Measurements from ENCODE around the gene PROZ. TPM values are rescaled to one million over a fixed set of nuclear protein-coding genes. Genes with fewer than 3 reads are reported as not detected.

PROZ gene
- polyA plus RNA-seq, 3 donors = 2.9 to 4.8 (median 3.5) TPM

DNA sequence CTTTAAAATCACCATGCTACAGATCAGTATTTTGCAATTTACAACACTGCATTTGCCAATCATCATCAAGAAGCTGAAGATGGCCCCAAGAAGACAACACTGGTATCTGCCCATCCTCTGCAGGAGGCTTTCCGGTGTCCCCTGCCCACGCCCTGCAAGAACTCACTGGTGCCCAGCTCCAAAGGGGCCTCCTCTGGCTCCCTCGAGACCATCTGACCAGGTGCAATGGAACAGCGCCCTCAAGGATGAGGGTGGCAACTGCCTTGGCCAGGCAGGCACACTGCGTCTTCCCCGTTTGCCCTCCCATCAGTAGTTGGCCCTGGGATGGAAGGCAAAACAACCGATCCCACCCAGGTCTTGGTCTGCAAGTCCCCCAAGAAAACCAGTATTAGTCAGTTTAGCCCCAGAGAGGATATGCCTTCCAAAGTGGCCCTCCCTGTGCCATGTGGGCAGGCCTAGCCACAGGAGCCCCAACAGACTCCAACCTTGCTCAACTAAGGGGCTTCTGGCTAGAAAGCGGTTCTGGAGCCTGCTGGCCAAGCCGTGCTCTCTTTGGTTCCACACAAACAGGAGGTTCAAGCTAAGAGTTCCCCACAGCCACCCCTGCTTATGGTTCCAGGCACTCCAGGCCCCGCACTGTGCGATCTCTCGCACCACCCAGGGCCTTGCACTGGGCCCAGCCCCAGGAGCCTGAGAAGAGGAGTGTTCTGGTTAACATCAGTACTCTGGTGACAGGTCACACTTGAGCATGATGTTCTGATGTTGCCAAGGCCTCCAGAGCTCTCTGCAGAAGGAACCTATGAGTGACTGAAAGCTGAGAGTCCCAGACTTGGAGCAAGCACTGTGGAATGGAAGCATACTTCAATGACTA lies 45.3 kb downstream of the PROZ start:
- DNase-seq = no peak

DNA sequence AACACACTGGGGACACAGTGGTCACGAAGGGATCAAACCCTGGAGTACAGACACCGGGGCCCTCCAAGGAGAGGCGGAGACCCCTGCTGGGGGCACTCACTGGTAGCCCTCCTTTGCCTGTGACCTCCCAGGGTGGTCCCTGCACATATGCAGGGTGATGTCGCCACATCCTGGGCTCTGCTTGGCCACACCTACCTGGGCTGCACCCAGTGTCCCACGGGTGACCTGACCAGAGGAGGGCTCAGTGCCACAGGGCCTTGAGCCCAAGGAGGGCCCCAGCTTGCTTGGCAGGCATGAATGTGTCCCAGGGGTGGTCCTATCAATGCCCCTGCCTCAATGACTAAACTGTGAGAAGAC lies 45.9 kb downstream of the PROZ start:
- DNase-seq = no peak

DNA sequence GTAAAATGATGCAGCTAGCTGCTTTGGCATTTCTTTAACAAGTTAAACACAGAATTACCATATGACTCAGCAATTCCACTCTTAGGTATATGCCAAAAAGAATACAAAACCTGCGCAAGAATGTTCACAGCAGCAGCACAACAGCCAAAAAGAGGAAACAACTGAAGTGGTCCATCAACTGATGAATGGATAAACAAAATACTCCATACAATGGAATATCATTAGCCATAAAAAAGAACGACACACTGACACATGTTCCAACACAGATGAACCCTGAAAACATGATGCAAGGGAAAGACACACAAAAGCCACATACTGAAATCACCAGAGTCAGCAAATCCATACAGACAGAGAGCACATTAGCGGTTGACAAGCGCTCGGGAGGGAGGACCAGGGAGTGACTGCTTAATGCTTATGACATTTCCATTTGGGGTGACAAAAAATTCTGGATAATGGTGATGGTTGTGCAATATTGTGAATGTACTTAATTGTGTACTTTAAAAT lies 47.0 kb downstream of the PROZ start:
- no peak for DNase-seq

DNA sequence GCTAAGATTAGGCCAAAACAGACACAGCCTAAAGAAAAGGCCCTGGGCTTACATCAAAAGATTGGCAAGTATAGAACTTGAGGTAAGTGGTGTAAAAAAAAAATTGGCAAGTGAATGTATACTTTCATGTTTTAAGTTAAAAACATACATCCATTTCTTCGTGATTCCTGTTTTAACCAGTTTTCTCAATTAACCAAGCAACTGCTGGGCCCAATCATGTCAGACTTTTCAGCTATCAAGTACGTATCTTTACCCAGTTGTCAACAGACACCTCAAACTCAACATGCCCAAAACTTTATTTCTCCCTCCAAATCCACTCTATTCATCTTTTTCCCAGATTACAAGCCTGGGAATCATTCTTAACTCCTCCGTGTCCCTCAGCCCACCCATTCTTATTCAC lies 49.0 kb downstream of the PROZ start:
- DNase-seq = no peak

DNA sequence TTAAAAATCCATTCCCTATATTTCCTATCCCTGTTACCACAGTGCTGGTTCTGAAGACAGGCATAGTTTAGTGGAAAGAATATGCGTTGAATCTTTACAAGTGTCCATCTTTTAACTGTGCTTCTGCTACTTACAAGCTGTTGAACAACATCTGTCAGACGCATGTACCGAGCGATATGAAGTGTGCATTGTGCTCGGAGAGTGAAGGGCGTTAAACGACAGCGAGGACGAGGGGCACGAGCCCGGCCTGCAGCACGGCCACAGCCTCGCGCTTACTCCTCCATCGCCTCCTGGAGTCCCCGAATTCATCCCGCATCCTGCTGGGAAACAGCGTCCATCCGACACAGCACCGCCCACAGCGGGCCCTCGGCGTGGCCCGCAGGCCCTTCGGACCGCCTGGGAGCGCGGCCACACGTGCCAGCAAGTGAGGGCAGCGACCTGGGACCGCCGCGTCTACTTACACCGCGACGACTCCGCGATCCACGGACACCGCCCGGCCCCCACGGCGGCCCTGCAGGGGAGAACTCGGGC lies 49.5 kb downstream of the PROZ start:
- DNase-seq = peak; percentile 28

DNA sequence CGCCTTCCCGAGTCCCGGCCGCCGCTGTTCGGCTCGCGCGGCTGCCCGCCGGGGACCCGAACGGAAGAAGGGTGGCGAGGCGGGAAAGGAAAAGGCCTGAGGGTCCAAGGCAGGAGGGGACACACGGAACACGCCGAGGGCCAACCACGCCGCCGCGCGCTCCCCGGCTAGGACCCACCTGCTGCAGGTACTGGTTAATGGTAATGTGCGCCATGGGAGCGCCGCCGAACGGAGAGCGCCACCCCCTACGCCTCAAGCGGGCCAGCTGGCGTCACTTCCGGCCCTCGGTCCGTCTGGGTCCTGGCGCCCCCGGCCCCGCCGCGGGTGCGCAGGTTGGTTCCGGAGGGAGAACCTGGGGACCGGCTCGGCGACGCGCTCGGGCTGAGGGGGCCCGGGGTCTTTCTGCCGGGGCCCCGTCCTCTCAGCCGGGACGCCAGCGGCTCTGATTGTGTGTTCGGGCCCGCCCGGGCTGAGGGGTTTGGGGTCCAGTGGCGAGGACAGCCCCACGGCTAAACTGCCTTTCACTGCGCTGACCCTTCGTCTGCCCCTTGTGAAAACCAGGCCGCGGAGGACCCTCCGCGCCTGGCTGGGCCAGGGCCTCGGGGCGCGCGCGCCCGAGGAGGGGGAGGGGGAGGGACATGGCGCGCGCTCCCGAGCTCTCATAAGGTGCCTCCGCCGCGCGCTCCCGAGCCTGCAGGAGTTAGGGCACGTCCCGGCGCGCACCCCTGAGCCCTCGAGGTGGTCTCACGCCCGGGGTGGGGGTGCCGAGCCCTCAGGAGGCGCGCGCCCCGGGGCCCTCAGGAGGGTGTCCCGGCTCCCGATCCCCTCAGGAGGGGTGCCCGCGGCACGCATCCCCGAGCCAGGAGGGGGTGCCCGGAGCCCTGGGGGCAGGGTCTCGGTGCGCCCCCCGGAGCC lies 50.2 kb downstream of the PROZ start, which contains the start of gene PCID2:
Gene PCID2, minus strand, starts transcription at position 249 of the 915 bp plus-strand sequence. Its CDS starts 35 bp downstream, at position 214.
- peak; percentile 91 for DNase-seq

DNA sequence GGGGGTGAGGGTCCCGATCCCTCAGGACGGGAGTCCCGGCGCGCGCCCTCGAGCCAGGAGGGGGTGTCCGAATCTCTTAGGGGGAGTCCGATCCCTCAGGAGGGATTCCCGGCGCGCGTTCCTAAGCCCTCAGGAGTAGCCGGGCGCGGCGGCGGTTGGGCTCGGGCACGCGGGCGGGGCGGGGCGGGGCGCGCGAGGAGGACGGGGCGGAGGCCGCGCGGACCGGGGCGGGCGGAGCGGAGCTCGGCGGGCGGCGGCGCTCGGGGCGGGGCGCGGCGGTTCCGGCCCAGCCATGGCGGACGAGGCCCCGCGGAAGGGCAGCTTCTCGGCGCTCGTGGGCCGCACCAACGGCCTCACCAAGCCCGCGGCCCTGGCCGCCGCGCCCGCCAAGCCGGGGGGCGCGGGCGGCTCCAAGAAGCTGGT lies 50.9 kb downstream of the PROZ start, which contains the start of gene CUL4A:
Gene CUL4A, plus strand, starts transcription at position 278 of the 423 bp plus-strand sequence. Its CDS starts 15 bp downstream, at position 293.
- peak; percentile 79 for DNase-seq

DNA sequence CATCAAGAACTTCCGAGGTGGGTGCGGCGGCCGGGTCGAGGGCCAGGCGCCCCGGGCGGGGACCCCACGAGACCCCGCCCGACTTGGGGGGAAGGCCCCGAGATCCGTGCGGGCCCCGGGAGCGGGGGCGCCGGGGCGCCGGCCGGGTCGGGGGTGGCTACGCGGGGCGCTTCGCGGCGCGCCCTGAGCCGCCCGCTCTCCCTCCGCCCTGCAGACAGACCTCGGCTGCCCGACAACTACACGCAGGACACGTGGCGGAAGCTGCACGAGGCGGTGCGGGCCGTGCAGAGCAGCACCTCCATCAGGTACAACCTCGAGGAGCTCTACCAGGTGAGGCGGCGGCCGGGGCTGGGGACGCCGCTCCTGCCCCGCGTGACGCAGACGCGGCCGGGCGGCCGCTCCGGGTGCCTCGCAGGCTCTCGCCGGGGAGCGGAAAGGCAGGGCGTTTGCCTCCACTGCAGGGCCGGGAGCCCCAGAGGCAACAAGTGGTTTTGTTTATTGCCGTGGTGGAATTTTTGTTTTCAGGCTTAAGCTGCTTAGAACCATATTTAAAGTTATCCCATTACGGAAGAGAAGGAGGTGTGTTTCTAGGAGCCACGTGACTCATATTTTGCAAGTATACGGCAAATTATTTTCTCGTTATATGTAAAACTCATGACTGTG lies 51.4 kb downstream of the PROZ start:
- DNase-seq = peak; percentile 38

DNA sequence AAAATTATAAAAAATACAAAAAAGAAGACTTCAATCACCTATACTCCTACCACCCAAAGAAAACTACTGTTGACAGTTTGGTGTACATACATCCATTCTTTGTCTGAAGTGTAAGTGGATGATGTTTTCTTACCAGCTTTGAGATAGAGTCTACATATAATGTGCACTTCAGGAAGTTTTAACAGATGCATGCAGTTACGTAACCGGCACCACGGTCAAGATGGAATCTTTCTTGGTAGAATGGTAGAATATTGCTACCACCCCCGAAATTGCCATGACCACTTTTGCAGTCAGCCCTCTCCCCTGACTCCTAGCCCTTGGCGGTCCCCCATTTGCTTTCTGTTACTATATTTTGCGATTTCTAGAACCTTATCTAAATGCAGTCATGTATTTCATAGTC lies 52.4 kb downstream of the PROZ start:
- DNase-seq = no peak

DNA sequence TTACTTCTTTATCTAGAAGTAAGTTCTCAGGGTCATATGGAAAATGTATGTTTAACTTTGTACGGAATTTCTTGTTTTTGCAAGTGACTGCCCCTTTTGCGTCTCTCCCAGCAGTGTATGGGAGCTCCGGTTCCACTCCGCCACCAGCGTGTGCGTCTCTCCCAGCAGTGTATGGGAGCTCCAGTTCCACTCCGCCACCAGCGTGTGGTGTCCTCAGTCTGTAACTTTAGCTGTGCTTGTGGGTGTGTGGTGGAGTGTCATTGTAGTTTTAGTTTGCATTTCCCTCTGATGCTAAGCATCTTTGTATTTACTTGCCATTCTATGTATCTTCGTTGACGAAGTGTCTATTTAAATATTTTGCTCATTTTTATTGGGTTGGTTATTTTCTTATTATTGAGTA lies 53.3 kb downstream of the PROZ start:
- DNase-seq = no peak

DNA sequence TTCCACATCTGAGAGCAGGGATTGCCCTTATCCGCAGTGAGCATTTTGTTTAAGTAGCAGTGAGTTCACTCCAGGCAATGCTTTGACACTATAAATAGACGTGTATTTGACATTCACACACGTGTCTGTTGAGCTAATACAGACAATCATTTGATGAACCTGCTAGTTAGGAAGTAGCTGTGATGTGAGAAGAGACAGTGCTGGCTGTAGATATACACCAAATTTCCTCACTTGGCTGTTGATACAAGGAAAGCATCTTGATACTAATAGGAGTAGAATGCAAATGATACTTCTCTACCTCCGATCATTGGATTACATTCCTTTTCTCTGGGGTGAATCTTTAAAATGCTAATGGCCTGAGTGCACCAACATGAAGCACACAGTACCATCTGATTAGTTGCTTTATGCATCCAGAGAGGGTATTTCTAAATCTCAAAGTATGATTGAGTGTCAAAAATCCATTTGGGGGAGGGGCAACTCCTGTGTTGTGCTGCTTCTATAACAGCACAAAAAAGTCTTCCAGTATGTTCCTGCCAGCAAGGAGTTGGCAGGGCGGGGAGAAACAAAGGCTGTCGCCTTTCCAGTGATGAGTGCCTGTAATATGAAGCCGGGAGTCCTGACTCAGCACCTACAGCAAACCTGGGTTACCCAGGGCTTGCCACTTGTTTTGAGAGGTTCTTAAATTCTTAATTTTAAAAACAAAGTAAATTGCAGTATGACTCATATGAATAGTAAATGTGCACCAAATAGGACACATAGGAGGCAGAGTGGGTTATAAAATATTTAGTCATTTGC lies 58.0 kb downstream of the PROZ start:
- no peak for DNase-seq

DNA sequence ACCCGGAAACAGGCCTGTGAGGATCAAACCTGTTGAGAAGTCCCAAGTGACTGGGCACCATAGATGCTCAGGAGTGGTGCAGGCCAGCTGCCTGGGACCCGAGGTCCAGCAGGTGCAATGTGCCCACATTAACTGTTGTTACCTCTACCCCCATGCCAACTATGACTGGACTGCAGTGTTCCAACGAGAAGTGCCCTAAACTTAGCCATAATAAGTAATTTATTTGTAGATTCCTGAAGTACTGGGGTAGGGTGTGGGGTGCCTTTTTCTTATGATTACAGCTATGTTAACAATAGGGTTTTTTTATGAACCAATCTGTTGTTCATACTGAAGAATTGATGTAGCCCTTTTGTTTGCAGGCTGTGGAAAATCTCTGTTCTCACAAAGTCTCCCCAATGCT lies 60.1 kb downstream of the PROZ start:
- no peak for DNase-seq

DNA sequence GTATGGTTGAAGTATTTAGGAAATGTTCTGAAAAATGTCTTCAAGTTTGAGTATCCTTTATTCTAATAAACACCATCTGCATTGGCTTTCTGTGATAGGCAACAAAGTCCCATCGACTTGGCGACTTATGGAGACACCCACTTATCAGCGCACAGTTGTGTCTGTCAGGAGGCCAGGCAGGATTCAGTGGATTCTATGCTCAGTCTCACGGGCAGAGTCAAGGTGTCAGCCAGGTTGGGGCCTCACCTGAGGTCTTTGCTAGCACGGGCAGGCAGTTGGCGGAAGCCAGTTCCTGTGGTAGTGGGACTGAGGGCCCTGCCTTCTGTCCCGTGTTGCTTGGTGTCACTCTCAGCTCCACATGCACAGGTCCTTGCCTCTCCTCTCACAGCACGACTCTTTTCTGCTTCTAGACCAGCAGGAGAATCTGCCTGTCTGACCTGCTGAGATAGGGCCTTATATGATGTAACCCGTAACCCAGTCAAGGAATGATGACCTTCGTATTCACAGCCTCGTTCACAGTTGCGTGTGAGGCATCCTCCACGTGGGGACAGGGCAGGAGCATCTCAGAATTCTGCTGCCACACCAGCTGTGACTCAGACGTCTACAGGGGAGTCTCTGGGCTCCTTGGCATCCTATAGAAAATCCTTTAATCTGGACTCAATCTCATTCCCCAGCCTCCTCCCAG lies 61.0 kb downstream of the PROZ start:
- no peak for DNase-seq

DNA sequence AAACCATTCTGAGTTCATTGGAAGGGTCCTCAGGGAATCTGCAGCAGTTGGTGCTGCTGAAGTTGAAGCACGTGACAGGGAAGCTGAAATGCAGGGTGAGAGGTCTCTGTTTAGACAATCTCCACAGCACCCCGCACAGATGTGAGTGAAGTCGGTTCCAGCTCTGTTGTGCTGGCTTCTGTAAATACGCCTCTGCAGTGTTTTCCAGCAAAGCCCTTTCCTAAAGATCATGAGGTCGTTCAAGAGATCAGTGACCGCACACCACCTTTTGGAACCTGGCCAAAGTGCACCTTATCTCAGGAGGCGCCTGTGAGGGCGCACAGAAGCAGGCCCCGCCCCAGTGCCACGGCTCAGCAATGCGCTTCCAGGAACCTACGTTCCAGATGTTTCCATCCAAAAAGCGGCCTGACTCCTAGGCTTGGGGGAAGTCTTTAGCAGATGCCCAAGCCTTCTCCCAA lies 61.7 kb downstream of the PROZ start:
- DNase-seq = no peak

DNA sequence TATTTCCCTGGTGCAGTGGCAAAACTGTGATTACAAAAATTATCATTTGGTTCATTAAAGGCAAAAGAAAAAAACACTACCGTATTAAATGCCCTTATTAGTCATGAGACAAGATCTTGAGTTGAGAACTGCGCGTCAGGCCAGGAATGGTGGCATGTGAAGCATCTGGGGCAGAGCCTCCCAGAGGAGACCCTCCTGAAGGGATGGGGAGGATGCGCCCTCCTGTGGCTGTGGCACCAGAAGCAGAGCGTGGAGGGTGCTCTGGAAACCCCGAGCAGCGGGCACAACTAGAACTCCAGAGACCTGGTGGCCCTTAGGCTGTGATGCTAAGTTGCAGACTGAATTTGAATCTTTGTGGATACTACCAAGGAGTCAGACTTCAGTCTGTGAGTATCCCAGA lies 62.4 kb downstream of the PROZ start:
- no peak for DNase-seq

Other genes starting within 250 kb of the PROZ start
- gene MCF2L, start 189.4 kb upstream of the PROZ start, polyA plus RNA-seq (ENCODE audit: insufficient read length in 3 of 3) = 10 to 100 TPM; 34.8 to 43.4 (median 35.8) TPM
- 1 to 10 TPM; 4.5 to 5.8 (median 4.8) TPM for gene F7, start 52.9 kb upstream of the PROZ start, polyA plus RNA-seq (ENCODE audit: insufficient read length in 3 of 3)
- 10 to 100 TPM; 23.6 to 26.6 (median 24.2) TPM for gene F10, start 35.8 kb upstream of the PROZ start, polyA plus RNA-seq (ENCODE audit: insufficient read length in 3 of 3)
- gene PCID2, start 50.0 kb downstream of the PROZ start, polyA plus RNA-seq (ENCODE audit: insufficient read length in 3 of 3) = 10 to 100 TPM; 56.9 to 80.4 (median 64.4) TPM
- gene CUL4A, start 51.0 kb downstream of the PROZ start, polyA plus RNA-seq (ENCODE audit: insufficient read length in 3 of 3) = 10 to 100 TPM; 75.1 to 97.4 (median 80.0) TPM
- gene LAMP1, start 138.6 kb downstream of the PROZ start, polyA plus RNA-seq (ENCODE audit: insufficient read length in 3 of 3) = 100 to 1,000 TPM; 174 to 186 (median 178) TPM
- 10 to 100 TPM; 14.1 to 23.1 (median 21.3) TPM for gene GRTP1, start 205.5 kb downstream of the PROZ start, polyA plus RNA-seq (ENCODE audit: insufficient read length in 3 of 3)